Cardiac fibroblast (primary cell): ENCODE results near the gene BTBD19.

Source experiments
- DNase-seq, 2 donors: peaks; one replicate each; pipeline versions ENCODE4 v3.0.0 to v3.0.0-alpha.2; 2010; ENCODE audit warnings: low read depth in 2 of 2
- H3K4me3 ChIP-seq, 2 donors: replicated peaks in 1 of 2; 1 replicate in 1 of 2; 2 replicates in 1 of 2; pipeline ENCODE4 v1.5.1; 2011; ENCODE audit warnings: low read depth in 2 of 2, low read length in 2 of 2, mild to moderate bottlenecking in 2 of 2, moderate library complexity in 1 of 2
- CTCF ChIP-seq: IDR thresholded peaks from one replicate; pipeline ENCODE4 v1.5.1; 2011; ENCODE audit warnings: low read depth, mild to moderate bottlenecking, low read length, inconsistent platforms

BTBD19 gene

GRCh38 chr1:44776730-44777068 is 31.6 kb upstream of the BTBD19 start:
- TF ChIP-seq CTCF, result no peak
- peak overlapping the region; percentile 84 for H3K4me3 ChIP-seq
- peak in 1 of 2 donors; percentile 22 for DNase-seq

- no peak for TF ChIP-seq CTCF
- H3K4me3 ChIP-seq, result peak overlapping the region; percentile 84
- no peak for DNase-seq
Measured at GRCh38 chr1:44777547-44777946, 30.8 kb upstream of the BTBD19 start.

- DNase-seq, result no peak
- H3K4me3 ChIP-seq, result peak overlapping the region in 1 of 2 donors; percentile 13
- TF ChIP-seq CTCF, result no peak
Measured at GRCh38 chr1:44777969-44778635, 30.2 kb upstream of the BTBD19 start.

GRCh38 chr1:44778705-44779576 is 29.4 kb upstream of the BTBD19 start:
- H3K4me3 ChIP-seq, result no peak overlapping the region
- DNase-seq, result no peak
- TF ChIP-seq CTCF, result no peak

GRCh38 chr1:44780583-44781121 is 27.7 kb upstream of the BTBD19 start:
- TF ChIP-seq CTCF, result no peak
- no peak overlapping the region for H3K4me3 ChIP-seq
- DNase-seq, result no peak

- no peak for DNase-seq
- no peak for TF ChIP-seq CTCF
- no peak overlapping the region for H3K4me3 ChIP-seq
Measured at GRCh38 chr1:44783697-44784093, 24.6 kb upstream of the BTBD19 start.
